Activated CD4-positive, alpha-beta T cell treated with anti-CD3 and anti-CD28 coated beads, Interleukin-2, amount 10 ng/mL, durations not matched to agents 7 days and 5 days (primary cell): ENCODE results near the gene DGCR6L. TPM values are rescaled to one million over a fixed set of nuclear protein-coding genes. Genes with fewer than 3 reads are reported as not detected.
"Not testable (repeated sequence)": the region's sequence is repeated elsewhere in the genome, so short reads cannot be mapped to it uniquely, and the experiment has no call there.

Source experiments
- CTCF ChIA-PET: fragments of 350-600 bp; sonication (Branson Sonifier 250); formaldehyde crosslinking; loops from one replicate; lab custom pipeline; 2021; ENCODE audit warnings: antibody characterized with exemption; lab: Charles Lee
- POLR2A ChIA-PET: fragments of 350-600 bp; sonication (Branson Sonifier 250); formaldehyde crosslinking; loops from one replicate; lab custom pipeline; 2021; ENCODE audit warnings: antibody characterized with exemption; lab: Charles Lee
- DNase-seq: peaks from one replicate; pipeline ENCODE4 v3.0.0-alpha.2; 2020
- H3K27ac Mint-ChIP-seq: one replicate; pipeline ENCODE4 v1.8.0; 2021; ENCODE audit warnings: mild to moderate bottlenecking, moderate library complexity, mixed read lengths
- H3K27me3 Mint-ChIP-seq: one replicate; pipeline ENCODE4 v1.8.0; 2021; ENCODE audit warnings: mixed read lengths
- H3K36me3 Mint-ChIP-seq: one replicate; pipeline ENCODE4 v1.8.0; 2021; ENCODE audit warnings: low read depth, mixed read lengths
- H3K4me1 Mint-ChIP-seq: one replicate; pipeline ENCODE4 v1.8.0; 2021; ENCODE audit warnings: mixed read lengths
- H3K4me3 Mint-ChIP-seq: one replicate; pipeline ENCODE4 v1.8.0; 2021; ENCODE audit warnings: mild to moderate bottlenecking, moderate library complexity, mixed read lengths
- H3K9me3 Mint-ChIP-seq: one replicate; pipeline ENCODE4 v1.8.0; 2021; ENCODE audit warnings: mixed read lengths
- total RNA-seq, 2 experiments: library from RNA; stranded (reverse); gene quantifications; one replicate each; pipeline ENCODE4 v1.2.3, GENCODE V29; 2021

Gene DGCR6L
- total RNA-seq, 2 experiments from 2014 or later = 60.4 to 63.1 TPM

- not testable (repeated sequence) for H3K27ac Mint-ChIP-seq
These were observed 8.4 kb downstream of the DGCR6L start for GRCh38 chr22:20311249-20312062.

GRCh38 chr22:20310773-20311172 lies 9.1 kb downstream of the DGCR6L start:
- CTCF ChIA-PET, H3K36me3 Mint-ChIP-seq, H3K4me3 Mint-ChIP-seq, H3K9me3 Mint-ChIP-seq, H3K27me3 Mint-ChIP-seq, POLR2A ChIA-PET, H3K4me1 Mint-ChIP-seq, DNase-seq: not testable (repeated sequence)
- peak overlapping the region; percentile 31 for H3K27ac Mint-ChIP-seq

More at GRCh38 chr22:20311249-20312062, 8.4 kb downstream of the DGCR6L start:
- DNase-seq, H3K4me3 Mint-ChIP-seq, H3K27me3 Mint-ChIP-seq, CTCF ChIA-PET, POLR2A ChIA-PET, H3K9me3 Mint-ChIP-seq, H3K4me1 Mint-ChIP-seq, H3K36me3 Mint-ChIP-seq: not testable (repeated sequence)

- POLR2A ChIA-PET = not testable (repeated sequence)
These were observed 9.7 kb downstream of the DGCR6L start for GRCh38 chr22:20310180-20310579.

GRCh38 chr22:20308806-20309650 lies 10.8 kb downstream of the DGCR6L start:
- H3K27me3 Mint-ChIP-seq, DNase-seq, CTCF ChIA-PET, POLR2A ChIA-PET, H3K4me3 Mint-ChIP-seq, H3K9me3 Mint-ChIP-seq, H3K4me1 Mint-ChIP-seq, H3K27ac Mint-ChIP-seq, H3K36me3 Mint-ChIP-seq: not testable (repeated sequence)

More at GRCh38 chr22:20310180-20310579, 9.7 kb downstream of the DGCR6L start:
- CTCF ChIA-PET, H3K4me3 Mint-ChIP-seq, DNase-seq, H3K27me3 Mint-ChIP-seq, H3K4me1 Mint-ChIP-seq, H3K9me3 Mint-ChIP-seq, H3K27ac Mint-ChIP-seq, H3K36me3 Mint-ChIP-seq: not testable (repeated sequence)

- CTCF ChIA-PET, H3K36me3 Mint-ChIP-seq, POLR2A ChIA-PET, H3K27me3 Mint-ChIP-seq, H3K9me3 Mint-ChIP-seq, DNase-seq, H3K4me3 Mint-ChIP-seq, H3K4me1 Mint-ChIP-seq: not testable (repeated sequence)
- peak overlapping the region; percentile 19 for H3K27ac Mint-ChIP-seq
These were observed 12.1 kb downstream of the DGCR6L start for GRCh38 chr22:20307448-20308447.

GRCh38 chr22:20306646-20307447 lies 13.0 kb downstream of the DGCR6L start:
- DNase-seq, H3K27me3 Mint-ChIP-seq, H3K4me1 Mint-ChIP-seq, H3K9me3 Mint-ChIP-seq, H3K4me3 Mint-ChIP-seq, POLR2A ChIA-PET, H3K36me3 Mint-ChIP-seq: not testable (repeated sequence)
- CTCF ChIA-PET = interaction anchor here (1.0 to 1.6 kb wide), 2 partner anchors 9 to 10 kb away, joined by 3 to 4 read pairs; no protein-coding TSS in a partner anchor
- peak overlapping the region; percentile 19 for H3K27ac Mint-ChIP-seq

GRCh38 chr22:20305894-20306645 lies 13.8 kb downstream of the DGCR6L start:
- Mint-ChIP-seq H3K27ac (peak overlapping the region; percentile 31), H3K4me1 (peaks cover 3% of the 10 kb centered on the region), H3K27me3 (peaks cover 11% of the 10 kb centered on the region), H3K4me3 (no peak overlapping the region), H3K9me3 (no peaks in the 10 kb centered on the region), H3K36me3 (no peaks in the 10 kb centered on the region)
- ChIA-PET CTCF (interaction anchor here (0.6 to 1.6 kb wide), 5 partner anchors 9 to 247 kb away, joined by 3 to 4 read pairs (median 3); no protein-coding TSS in a partner anchor), POLR2A (no interaction called here)
- no peak for DNase-seq

GRCh38 chr22:20305230-20305893 lies 14.5 kb downstream of the DGCR6L start:
- H3K9me3 Mint-ChIP-seq, H3K4me1 Mint-ChIP-seq, POLR2A ChIA-PET, H3K36me3 Mint-ChIP-seq, DNase-seq, H3K4me3 Mint-ChIP-seq, H3K27ac Mint-ChIP-seq: not testable (repeated sequence)
- CTCF ChIA-PET = interaction anchor here (0.6 to 1.6 kb wide), 4 partner anchors 10 to 246 kb away, joined by 3 to 4 read pairs (median 3); no protein-coding TSS in a partner anchor
- peaks cover 17% of the 10 kb centered on the region for H3K27me3 Mint-ChIP-seq

- no peak for DNase-seq
- no peaks in the 10 kb centered on the region for H3K9me3 Mint-ChIP-seq
- no peak overlapping the region for H3K4me3 Mint-ChIP-seq
- H3K27me3 Mint-ChIP-seq = peaks cover 17% of the 10 kb centered on the region
- H3K4me1 Mint-ChIP-seq = peaks cover 10% of the 10 kb centered on the region
- POLR2A ChIA-PET = no interaction called here
- CTCF ChIA-PET = interaction anchor here (1.2 kb wide), 1 partner anchor 9 kb away, joined by 3 read pairs; no protein-coding TSS in a partner anchor
- no peaks in the 10 kb centered on the region for H3K36me3 Mint-ChIP-seq
- H3K27ac Mint-ChIP-seq = no peak overlapping the region
These were observed 15.2 kb downstream of the DGCR6L start for GRCh38 chr22:20304646-20305045.

GRCh38 chr22:20303229-20303534 lies 16.7 kb downstream of the DGCR6L start:
- POLR2A ChIA-PET, H3K27ac Mint-ChIP-seq: not testable (repeated sequence)

More at GRCh38 chr22:20303229-20303534, 16.7 kb downstream of the DGCR6L start:
- H3K36me3 Mint-ChIP-seq, H3K4me3 Mint-ChIP-seq, CTCF ChIA-PET, H3K9me3 Mint-ChIP-seq, DNase-seq: not testable (repeated sequence)
- peaks cover 17% of the 10 kb centered on the region for H3K27me3 Mint-ChIP-seq
- H3K4me1 Mint-ChIP-seq = peaks cover 15% of the 10 kb centered on the region
